Choroid plexus epithelial cell (primary cell): ENCODE results near the gene CTNNB1.
A peak's percentile ranks its signal among the peaks of the same experiment; 100 is the strongest.

Experiments
- DNase-seq: peaks from one replicate; pipeline ENCODE4 v3.0.0-alpha.2; 2010; ENCODE audit warnings: low read depth
- H3K4me3 ChIP-seq: 2 replicates; pipeline ENCODE4 v1.5.1; 2011; ENCODE audit warnings: low read depth, mild to moderate bottlenecking, control low read depth, low read length, moderate library complexity
- CTCF ChIP-seq: conservative IDR thresholded peaks from 2 replicates; pipeline ENCODE4 v1.5.1; 2011; ENCODE audit warnings: low read depth, mild to moderate bottlenecking, control low read depth, inconsistent platforms, low read length, moderate library complexity

CTNNB1 gene

DNA sequence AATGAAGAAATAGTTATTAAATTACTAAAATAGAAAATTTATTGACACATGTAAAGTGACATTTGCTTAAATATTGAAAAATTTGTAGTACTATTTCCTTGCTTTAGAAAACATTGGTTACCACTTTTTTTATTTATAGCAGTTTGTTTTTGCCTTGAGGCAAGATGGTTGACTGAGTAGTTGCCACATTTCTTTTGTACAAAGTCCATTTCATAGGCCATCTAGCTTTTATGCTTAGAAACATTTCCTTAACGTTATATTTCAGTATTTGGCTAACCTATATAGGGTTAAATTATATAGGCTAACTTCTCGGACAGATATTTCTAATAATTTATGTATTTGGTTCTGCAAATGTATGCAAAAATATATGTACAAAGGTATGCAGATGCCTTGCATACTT, 17.1 kb downstream of the CTNNB1 start:
- no peak for DNase-seq
- no peak for TF ChIP-seq CTCF
- no peak overlapping the region for H3K4me3 ChIP-seq

DNA sequence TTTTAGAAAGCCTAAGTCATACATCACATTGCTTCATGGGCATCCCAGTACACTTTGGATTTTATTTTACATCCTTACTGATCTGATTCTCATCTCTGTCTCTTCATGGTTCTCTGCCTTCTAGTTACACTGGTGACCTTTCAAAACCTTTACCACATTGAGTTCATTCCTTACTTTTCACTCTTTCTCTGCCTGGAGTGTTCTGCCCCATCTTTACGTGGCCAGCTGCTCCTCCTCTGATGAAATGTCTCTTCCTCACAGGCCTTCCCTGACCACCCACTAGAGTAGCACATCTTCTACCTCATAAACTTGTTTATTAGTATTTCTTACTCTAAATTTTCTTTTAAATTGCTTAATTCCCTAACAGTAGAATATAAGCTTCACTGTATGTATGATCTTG, 17.7 kb downstream of the CTNNB1 start:
- no peak overlapping the region for H3K4me3 ChIP-seq
- no peak for TF ChIP-seq CTCF
- no peak for DNase-seq

GRCh38 chr3:41219424-41219823, 20.1 kb downstream of the CTNNB1 start:
- TF ChIP-seq CTCF: no peak
- no peak for DNase-seq
- H3K4me3 ChIP-seq: no peak overlapping the region

DNA sequence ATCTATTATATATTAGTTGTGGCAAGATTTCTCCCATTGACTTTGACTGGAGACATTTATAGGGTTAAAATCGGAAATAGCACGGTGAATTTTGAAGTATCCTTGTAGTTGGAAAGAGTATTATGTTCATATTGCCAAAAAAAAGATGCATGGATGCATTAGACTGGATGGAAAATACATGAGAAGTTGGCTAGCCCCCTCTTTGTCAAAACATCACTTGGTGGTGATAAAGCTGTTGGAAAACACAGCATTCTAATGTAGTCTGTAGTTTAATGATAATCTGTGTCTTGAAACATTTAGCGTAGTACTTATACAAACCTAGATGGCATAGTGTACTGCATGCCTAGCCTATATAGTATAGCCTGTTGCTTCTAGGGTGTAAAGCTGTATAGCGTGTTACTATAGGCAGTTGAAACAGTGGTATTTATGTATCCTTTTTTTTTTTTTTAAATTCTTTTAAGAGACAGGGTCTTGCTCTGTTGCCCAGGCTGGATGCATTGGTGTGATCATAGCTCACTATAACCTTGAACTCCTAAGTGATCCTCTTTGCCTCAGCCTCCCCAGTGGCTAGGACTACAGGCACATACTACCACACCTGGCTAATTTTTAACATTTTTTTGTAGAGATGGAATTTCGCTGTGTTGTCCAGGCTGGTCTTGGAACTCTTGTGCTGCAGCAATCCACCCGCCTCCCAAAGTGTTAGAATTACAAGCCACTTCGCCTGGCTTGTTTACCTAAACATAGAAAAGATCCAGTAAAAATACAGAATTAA, 21.8 kb downstream of the CTNNB1 start:
- TF ChIP-seq CTCF: no peak
- H3K4me3 ChIP-seq: no peak overlapping the region
- DNase-seq: no peak

- DNase-seq: no peak
- no peak overlapping the region for H3K4me3 ChIP-seq
Observed at GRCh38 chr3:41222012-41222411, 22.7 kb downstream of the CTNNB1 start.

GRCh38 chr3:41222501-41222900, 23.2 kb downstream of the CTNNB1 start:
- H3K4me3 ChIP-seq: no peak overlapping the region
- TF ChIP-seq CTCF: no peak
- peak; percentile 42 for DNase-seq

More at GRCh38 chr3:41222012-41222411, 22.7 kb downstream of the CTNNB1 start:
- TF ChIP-seq CTCF: no peak

- no peak overlapping the region for H3K4me3 ChIP-seq
- no peak for DNase-seq
- no peak for TF ChIP-seq CTCF
Observed at GRCh38 chr3:41223078-41223477, 23.8 kb downstream of the CTNNB1 start.
